RWPE1 (cell line): ENCODE measurements around the gene PCBP3.
"Not testable (repeated sequence)": the region's sequence is repeated elsewhere in the genome, so short reads cannot be mapped to it uniquely, and the experiment has no call there.

Experiments used
- CTCF ChIA-PET: fragments of 350-600 bp; sonication (Branson Sonifier 250); formaldehyde crosslinking; extraction: SDS; loops from one replicate; lab custom pipeline; 2021; lab: Yijun Ruan, JAX
- POLR2A ChIA-PET: fragments of 400-600 bp; formaldehyde crosslinking; extraction: SDS; loops from one replicate; lab custom pipeline; 2020; ENCODE audit warnings: antibody characterized with exemption; ENCODE audit not compliant: low non-redundant PET; lab: Yijun Ruan, JAX
- DNase-seq: peaks from one replicate; pipeline ENCODE4 v3.0.0; 2012; ENCODE audit warnings: low spot score
- H3K27ac ChIP-seq: fragments of 450-650 bp; 2 replicates; pipeline ENCODE4 v1.5.1; 2017
- TF ChIP-seq, protein P1 (sequence below): fragments of 450-650 bp; conservative IDR thresholded peaks from 2 replicates; pipeline ENCODE4 v1.5.1; 2017; ENCODE audit warnings: low read depth, mild to moderate bottlenecking

PCBP3 gene

DNA sequence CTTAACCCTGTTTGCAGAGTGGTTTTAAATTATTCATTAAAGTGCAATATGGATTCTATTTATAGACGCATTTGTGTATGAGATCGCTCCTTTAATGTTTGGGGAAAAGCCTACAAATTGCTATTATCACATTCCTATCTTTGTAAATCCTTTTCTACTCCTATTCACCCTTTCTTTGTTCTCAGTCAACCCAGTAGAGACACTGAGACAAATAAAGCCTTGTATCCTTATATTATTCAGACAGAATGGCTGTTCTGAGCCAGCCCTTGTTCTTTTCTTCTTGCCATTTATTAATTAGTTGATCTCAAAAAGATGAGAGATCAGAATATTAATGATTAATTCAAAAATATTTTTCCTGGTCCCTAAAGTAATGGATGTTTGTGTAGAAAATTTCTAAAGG is 8.4 kb downstream of the PCBP3 start:
- H3K27ac ChIP-seq = no peak overlapping the region
- POLR2A ChIA-PET = no interaction called here
- DNase-seq = no peak
- TF ChIP-seq, protein P1, sequence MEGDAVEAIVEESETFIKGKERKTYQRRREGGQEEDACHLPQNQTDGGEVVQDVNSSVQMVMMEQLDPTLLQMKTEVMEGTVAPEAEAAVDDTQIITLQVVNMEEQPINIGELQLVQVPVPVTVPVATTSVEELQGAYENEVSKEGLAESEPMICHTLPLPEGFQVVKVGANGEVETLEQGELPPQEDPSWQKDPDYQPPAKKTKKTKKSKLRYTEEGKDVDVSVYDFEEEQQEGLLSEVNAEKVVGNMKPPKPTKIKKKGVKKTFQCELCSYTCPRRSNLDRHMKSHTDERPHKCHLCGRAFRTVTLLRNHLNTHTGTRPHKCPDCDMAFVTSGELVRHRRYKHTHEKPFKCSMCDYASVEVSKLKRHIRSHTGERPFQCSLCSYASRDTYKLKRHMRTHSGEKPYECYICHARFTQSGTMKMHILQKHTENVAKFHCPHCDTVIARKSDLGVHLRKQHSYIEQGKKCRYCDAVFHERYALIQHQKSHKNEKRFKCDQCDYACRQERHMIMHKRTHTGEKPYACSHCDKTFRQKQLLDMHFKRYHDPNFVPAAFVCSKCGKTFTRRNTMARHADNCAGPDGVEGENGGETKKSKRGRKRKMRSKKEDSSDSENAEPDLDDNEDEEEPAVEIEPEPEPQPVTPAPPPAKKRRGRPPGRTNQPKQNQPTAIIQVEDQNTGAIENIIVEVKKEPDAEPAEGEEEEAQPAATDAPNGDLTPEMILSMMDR = no peak
- CTCF ChIA-PET = interaction anchor here (0.7 kb wide), 1 partner anchor 182 kb away, joined by 4 read pairs; no protein-coding TSS in a partner anchor

DNA sequence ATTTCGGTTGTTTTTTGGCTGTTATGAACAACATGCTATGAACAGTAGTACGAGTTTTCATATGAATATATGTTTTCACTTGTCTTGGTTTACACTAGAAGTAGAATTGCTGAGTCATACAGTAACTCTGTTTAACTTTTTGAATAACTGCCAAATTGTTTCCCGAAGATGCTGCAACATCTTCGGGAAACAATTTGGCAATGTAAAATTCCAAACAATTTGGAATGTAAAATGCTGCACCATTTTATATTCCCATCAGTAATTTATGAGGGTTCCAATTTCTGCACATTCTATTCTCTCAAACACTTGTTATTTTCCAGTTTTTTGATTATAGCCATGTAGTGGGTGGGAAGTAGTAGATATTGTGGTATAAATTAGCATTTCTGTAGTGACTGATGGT is 11.6 kb downstream of the PCBP3 start:
- TF ChIP-seq, protein P1 = no peak
- no peak for DNase-seq
- ChIA-PET POLR2A (no interaction called here), CTCF (no interaction called here)
- no peak overlapping the region for H3K27ac ChIP-seq

DNA sequence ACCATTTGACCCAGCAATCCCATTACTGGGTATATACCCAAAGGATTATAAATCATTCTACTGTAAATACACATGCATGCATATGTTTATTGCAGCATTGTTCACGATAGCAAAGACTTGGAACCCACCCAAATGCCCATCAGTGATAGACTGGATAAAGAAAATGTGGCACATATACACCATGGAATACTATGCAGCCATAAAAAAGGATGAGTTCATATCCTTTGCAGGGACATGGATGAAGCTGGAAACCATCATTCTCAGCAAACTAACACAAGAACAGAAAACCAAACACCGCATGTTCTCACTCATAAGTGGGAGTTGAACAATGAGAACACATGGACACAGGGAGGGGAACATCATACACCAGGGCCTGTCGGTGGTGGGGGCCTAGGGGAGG is 12.6 kb downstream of the PCBP3 start:
- CTCF ChIA-PET, POLR2A ChIA-PET, DNase-seq, H3K27ac ChIP-seq: not testable (repeated sequence)

DNA sequence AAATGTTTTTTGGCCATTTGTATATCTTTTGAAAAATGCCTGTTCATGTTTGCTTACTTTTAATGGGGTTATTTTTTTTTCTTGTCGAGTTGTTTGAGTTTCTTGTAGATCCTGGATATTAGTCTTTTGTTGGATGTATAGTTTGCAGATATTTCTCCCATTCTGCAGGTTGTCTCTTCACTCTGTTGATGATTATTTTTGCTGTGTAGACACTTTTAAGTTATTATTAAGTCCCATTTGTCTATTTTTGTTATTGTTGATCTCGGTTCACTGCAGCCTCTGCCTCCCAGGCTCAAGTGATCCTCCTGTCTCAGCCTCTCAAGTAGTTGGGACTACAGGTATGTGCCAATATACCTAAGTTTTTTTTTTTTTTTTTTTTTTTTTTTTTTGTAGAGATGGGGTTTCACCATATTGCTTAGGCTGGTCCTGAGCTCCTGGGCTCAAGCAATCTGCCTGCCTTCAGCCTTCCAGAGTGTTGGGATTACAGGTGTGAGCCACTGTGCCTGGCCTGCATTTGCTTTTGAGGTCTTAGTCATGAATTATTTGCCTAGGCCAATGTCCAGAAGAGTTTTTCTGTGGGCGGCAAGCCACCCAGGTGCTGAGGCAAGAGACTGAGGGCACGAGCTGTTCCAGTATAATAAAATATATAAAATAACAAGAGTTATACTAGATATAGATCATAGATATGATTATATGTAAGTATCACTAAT is 18.5 kb downstream of the PCBP3 start:
- CTCF ChIA-PET = interaction anchor here (0.6 kb wide), 1 partner anchor 102 kb away, joined by 3 read pairs; no protein-coding TSS in a partner anchor
- POLR2A ChIA-PET, DNase-seq, H3K27ac ChIP-seq: not testable (repeated sequence)

DNA sequence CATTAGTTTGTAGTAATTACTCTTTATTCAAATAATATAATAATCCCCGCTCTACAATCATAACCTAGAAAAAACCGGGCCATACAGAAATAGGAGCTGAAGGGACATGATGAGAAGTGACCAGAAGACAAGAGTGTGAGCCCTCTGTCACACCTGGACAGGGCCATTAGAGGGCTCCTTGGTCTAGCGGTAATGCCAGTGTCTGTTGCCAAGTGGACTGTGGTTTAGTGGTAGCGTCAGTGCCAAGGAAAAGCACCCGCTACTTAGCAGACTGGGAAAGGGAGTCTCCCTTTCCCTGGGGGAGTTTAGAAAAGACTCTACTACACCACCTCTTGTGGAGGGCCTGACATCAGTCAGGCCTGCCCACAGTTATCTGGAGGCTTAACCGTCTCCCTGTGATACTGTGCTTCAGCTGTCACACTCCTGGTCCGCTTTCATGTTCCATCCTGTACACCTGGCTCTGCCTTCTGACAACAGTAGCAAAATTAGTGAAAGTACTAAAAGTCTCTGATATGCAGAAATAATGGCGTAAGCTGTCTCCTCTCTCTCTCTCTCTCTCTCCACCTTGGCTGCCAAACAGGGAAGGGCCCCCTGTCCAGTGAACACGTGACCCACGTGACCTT is 19.2 kb downstream of the PCBP3 start:
- H3K27ac ChIP-seq, DNase-seq, POLR2A ChIA-PET: not testable (repeated sequence)
- CTCF ChIA-PET = interaction anchor here (0.7 kb wide), 1 partner anchor 24 kb away, joined by 3 read pairs; no protein-coding TSS in a partner anchor

DNA sequence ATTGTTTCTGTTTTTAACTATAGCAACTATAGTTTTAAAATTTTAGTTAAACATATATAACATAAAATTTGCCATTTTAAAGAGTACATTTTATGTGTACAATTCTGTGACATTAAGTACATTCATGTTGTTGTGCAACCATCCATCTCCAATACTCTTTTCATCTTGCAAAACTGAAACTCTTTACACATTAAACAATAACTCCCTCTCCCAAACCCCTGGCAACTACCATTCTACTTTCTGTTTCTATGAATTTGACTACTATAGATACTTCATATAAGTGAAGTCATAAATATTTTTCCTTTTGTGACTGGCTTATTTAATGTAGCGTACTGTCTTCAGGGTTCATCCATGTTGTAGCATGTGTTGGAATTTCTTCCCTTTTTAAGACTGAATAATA is 25.9 kb downstream of the PCBP3 start:
- CTCF ChIA-PET = no interaction called here

DNA sequence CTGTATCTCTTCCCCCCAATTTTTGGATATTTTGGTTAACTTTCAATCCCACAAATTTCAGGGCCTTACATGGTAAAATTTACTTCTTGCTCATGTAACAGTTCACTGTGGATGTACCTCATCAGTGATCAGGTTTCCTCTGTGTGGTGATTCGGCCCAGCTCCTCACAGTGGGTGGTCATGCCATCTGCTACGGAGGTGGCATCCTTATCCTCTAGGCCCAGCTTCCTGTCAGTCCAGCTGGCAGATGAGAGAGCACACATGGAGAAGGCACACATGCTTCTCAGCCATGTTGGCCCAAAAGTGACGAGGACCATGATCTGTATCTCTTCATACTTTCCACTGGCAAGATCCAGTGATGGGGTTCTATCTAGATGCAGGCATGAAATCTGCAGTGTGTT is 27.2 kb downstream of the PCBP3 start:
- TF ChIP-seq, protein P1 = no peak
- DNase-seq = no peak
- ChIA-PET CTCF (no interaction called here), POLR2A (no interaction called here)
- H3K27ac ChIP-seq = no peak overlapping the region

More for the DNA sequence above, 25.9 kb downstream of the PCBP3 start:
- TF ChIP-seq, protein P1 = no peak
- DNase-seq = no peak
- POLR2A ChIA-PET = no interaction called here
- no peak overlapping the region for H3K27ac ChIP-seq

DNA sequence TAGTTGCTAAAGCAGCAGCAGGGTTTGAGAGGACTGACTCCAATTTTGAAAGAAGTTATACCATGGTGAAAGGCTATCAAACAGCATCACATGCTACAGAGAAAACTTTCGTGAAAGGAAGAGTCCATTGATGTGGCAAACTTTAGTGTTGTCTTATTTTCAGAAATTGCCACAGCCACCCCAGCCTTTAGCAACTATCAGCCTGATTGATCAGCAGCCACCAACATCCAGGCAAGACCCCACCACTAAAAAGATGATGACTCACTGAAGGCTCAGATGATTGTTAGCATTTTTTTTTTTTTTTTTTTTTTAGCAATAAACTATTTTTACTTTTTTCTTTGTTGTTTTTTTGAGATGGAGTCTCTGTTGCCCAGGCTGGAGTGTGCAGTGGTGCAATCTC is 35.3 kb downstream of the PCBP3 start:
- POLR2A ChIA-PET, H3K27ac ChIP-seq, DNase-seq, CTCF ChIA-PET: not testable (repeated sequence)
